Measurements from ENCODE around the gene ELK1.

- TF ChIP-seq, protein P1, sequence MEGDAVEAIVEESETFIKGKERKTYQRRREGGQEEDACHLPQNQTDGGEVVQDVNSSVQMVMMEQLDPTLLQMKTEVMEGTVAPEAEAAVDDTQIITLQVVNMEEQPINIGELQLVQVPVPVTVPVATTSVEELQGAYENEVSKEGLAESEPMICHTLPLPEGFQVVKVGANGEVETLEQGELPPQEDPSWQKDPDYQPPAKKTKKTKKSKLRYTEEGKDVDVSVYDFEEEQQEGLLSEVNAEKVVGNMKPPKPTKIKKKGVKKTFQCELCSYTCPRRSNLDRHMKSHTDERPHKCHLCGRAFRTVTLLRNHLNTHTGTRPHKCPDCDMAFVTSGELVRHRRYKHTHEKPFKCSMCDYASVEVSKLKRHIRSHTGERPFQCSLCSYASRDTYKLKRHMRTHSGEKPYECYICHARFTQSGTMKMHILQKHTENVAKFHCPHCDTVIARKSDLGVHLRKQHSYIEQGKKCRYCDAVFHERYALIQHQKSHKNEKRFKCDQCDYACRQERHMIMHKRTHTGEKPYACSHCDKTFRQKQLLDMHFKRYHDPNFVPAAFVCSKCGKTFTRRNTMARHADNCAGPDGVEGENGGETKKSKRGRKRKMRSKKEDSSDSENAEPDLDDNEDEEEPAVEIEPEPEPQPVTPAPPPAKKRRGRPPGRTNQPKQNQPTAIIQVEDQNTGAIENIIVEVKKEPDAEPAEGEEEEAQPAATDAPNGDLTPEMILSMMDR (conservative IDR thresholded peaks at IDR 0.05; ENCODE audit: low read depth in 2 of 2), result no peak
- TF ChIP-seq STAT1 (IDR thresholded peaks at IDR 0.05; ENCODE audit: unreplicated experiment) (no peak), ZNF331 (CRISPR knock-in tag; IDR thresholded peaks at IDR 0.05; ENCODE audit: low read depth) (no peak), POLR2AphosphoS5 (IDR thresholded peaks at IDR 0.05; ENCODE audit: low read depth) (no peak), EZH2 (IDR thresholded peaks at IDR 0.05; ENCODE audit: low read depth, unreplicated experiment) (no peak), JUNB (IDR thresholded peaks at IDR 0.05; ENCODE audit: unreplicated experiment) (no peak), EZH2phosphoT487 (IDR thresholded peaks at IDR 0.05; ENCODE audit: unreplicated experiment) (no peak), REST (IDR thresholded peaks at IDR 0.05; ENCODE audit: unreplicated experiment) (no peak), CREB1 (CRISPR knock-in tag; IDR thresholded peaks at IDR 0.05; ENCODE audit: low read depth) (no peak)
These were observed 16.4 kb downstream of the ELK1 start for GRCh38 chrX:47633689-47634590.

Measured in GM23338 (cell line).